ENCODE data around the gene SLC1A1.
"Not testable (repeated sequence)": the region's sequence is repeated elsewhere in the genome, so short reads cannot be mapped to it uniquely, and the experiment has no call there.

SLC1A1 gene

DNA sequence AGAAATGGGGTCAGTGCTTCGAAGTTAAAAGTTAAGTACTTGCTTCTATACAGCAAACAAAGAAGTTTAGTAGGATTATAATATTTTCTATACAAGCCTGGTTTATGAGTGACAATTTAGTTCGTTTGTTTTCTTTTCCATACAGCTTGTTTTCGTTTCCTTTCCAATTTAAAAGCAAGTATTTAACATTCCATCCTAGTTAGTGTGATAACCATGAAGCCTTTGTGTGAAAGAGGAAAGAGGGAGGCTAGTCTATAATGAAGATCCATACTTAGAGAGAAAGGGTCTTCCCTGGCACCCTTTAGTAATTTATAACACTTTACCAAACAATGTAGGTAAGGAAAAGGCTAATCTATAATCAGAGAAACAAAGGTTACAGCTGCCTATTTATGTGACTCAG, 51.0 kb downstream of the SLC1A1 start:
- DNase-seq (ENCODE audit: low read depth in 3 of 3, low spot score in 1 of 3): no peak

DNA sequence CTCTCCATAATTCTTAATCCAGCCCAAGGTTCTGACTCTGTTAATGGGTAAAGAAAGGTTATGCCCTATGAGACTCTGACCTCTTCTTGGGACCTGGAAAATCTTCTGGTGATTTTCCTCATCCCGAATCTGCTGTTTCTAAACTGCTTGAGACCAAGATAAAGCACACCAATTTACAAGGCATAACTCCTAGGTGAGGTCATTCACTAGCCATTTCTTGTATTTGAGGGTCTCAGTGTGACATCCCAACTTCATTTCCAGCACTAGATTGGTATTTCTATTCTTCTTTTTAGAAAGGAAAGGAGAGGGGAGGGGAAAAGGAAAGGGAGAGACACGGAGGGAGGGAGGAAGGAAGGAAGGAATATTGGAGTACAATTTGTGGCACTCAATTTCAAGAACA, 51.6 kb downstream of the SLC1A1 start:
- DNase-seq (ENCODE audit: low read depth in 3 of 3, low spot score in 1 of 3): no peak

DNA sequence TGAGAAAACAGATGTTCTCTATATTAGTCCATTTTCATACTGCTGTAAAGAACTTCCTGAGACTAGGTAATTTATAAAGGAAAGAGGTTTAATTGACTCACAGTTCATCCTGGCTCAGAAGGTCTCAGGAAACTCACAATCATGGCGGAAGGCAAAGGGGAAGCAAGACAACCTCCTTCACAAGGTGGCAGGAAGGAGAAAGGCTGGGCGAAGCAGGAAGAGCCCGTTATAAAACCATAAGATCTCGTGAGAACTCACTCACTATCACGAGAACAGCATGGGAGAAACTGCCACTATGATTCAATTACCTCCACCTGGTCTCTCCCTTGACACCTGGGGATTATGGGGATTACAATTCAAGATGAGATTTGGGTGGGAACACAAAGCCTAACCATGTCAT, 54.4 kb downstream of the SLC1A1 start:
- not testable (repeated sequence) for DNase-seq (ENCODE audit: low read depth in 3 of 3, low spot score in 1 of 3)

DNA sequence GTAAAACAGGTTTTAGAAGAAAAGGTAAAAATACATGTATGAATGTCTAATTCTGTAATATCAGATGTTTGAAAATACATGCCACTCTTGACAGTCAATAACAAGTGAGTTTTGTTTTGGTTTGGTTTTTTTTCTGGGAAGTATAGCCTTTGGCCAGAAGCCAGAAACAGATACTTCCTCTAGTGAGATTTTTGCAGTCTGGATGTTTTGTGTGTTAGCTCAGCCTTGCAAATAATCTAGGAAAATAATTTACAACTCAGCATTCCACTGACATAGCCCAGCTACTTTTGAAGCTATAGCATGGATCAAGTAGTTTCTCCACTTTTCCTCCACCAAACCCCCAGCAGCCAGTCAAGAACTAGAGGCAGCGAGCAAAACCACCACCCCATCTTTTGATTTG, 56.7 kb downstream of the SLC1A1 start:
- no peak for DNase-seq (ENCODE audit: low read depth in 3 of 3, low spot score in 1 of 3)

DNA sequence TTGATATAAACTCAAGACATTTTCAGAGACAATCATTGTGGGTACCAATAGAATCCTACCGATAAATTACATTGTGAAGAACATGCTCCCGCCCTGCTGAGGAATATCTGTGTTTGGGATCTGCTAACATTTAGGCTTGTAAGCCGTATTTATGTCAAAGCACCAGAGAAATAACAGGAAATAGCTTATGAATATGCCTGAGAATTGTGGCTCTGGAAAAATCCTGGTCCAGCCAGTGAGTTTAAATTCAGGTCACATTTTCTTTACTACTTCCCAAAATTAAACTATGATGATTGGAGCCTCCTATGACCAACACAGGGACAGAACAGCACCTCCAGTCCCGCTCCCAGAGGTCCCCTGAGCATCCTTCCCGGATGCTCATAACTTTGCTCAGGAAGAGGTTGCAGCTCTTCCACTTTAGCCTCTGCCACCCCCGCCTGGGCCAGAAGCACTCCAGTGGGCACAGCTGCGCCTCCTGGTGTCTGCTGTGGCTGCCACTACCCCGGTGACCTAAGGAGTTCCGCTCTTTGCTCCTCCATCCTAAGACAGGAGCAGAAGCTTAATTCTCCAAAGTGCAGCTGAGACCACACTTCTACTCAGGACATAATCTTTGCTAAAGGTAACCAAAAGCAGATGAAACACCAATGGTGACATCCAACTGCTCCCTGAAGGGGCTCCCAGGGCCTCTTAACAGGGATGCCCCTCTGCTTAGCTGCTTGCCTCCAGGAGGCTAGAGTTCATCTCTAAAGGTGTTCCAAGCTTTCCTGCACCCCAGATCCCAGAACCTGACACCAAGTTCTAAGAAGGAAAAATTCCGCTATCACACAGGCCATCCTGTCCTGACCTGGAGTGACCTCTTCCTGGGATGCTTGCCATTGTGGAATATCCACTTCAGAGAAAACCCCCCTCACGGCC, 58.8 kb downstream of the SLC1A1 start:
- peak in 1 of 3 donors; percentile 2 for DNase-seq (ENCODE audit: low read depth in 3 of 3, low spot score in 1 of 3)

DNA sequence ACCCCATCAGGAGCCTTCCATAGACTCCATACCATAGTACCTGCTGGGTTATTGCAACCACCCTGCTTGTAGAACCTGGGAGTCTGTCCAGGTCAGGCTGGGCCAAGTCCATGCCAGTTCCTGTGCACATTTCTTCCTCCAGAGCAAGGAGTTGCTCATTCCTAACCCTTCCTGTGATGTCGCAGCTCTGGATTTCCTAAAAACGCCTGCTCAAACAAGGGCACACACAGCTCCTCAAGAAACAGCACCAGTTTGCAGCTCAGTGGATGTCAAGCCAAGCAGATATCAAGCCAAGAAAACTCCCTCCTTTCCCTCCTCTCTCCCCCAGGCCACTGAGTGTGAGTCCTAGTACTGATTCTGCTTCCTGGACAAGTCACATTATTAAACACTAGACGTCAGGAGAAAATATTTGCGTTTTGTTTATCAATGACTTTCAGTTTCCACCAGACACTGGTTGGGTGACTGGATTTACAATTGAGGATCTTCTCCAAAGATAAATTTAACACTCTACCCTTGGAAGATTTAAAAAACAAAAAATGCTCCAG, 59.6 kb downstream of the SLC1A1 start:
- no peak for DNase-seq (ENCODE audit: low read depth in 3 of 3, low spot score in 1 of 3)

DNA sequence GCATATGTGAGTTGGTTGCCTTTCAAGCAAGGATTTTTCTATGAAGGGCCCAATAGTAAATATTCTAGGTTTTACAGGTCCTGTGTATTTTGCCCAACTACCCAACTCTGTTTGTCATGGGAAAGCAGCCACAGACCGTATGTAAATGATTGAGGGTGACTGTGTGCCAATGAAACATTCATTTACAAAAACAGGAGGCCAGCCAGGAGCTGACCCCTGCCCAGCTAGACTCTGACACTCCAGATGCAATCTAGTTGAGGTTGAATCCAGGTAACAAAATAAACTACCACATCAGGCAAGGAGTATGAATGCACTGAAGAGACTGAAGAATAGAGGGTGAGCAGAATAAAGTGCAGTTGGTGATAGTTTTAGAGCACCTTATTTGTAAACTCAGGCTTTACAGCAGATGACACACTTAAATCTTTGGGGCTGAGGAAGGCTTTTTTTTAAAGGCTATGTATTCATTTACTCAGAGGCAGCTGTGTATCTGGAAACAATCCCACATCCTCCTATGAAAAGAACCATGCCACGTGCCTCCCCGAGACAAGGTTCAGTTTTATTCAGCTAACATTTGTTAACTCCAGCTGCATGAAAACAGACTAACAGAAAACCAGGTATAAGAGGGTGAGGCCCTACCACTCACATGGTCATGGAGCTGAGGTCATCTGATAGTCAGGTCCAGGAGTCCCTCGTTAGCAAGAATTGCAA, 60.7 kb downstream of the SLC1A1 start:
- no peak for DNase-seq (ENCODE audit: low read depth in 3 of 3, low spot score in 1 of 3)

DNA sequence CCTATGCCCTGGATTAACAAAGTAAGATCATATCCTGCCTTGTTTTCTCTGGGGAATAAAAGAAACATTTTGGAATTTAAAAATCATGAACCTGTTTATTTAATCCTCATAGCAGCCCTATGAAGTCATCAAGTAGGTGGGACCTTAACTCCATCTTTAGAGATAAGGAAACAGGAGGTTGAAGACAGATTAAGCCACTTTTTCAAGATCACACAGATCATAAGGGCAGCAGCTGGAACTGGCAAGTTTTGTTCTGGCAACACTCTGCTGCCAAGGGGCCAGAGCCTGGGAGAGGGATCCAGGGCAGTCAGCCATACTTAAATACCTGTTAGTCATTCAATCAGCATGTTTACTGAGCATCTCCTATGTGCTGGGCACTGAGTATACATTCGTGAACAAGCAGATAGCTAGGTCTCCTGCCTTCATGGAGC, 63.7 kb downstream of the SLC1A1 start:
- DNase-seq (ENCODE audit: low read depth in 3 of 3, low spot score in 1 of 3): no peak

DNA sequence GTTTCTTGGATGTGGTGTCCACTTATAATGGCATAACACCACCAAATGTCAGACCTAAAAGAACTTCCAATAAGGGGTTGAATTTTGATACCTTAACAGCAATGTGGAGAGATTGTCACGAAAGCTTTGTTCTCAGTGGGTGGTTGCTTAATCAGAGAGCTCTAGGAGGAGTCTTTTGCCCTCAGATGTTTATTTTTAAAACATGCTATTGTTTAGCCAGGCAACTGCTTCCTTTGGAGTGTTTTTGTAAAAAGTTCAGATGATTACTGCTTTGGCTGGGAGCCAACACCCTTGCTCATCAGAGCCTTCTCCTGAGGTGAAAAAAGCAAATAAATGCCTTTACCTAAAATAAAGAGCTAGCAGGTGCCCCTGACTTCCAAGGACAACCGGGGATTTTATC, 65.0 kb downstream of the SLC1A1 start:
- peak in 1 of 3 donors; percentile 1 for DNase-seq (ENCODE audit: low read depth in 3 of 3, low spot score in 1 of 3)

DNA sequence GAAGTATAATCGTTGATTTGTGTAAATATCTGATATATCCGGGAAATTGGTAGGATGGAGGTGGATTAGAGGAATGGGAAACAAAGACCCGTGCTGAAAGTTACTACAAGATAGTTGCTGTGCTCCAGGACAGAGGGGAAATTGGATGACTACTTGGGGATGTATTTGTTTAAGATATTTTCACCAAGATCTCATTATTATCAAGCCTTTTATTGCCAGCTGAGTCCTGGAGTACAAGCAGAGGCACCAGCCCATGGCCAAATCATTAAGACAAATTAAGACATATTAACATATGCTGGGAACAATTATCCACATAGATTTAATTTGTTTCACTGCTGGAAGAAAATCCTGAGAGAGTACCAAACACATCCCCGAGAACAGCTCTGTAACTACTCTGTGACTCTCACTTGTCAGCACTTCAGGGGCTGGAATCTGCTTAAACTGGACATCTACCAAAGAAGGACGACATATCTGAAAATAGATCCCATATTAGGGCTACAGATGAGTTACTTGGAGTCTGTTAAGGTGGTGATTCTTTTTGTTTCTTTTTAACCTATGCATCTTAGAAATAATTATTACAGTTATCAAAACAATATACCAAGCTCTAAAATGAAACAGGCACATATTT, 68.2 kb downstream of the SLC1A1 start:
- no peak for DNase-seq (ENCODE audit: low read depth in 3 of 3, low spot score in 1 of 3)

DNA sequence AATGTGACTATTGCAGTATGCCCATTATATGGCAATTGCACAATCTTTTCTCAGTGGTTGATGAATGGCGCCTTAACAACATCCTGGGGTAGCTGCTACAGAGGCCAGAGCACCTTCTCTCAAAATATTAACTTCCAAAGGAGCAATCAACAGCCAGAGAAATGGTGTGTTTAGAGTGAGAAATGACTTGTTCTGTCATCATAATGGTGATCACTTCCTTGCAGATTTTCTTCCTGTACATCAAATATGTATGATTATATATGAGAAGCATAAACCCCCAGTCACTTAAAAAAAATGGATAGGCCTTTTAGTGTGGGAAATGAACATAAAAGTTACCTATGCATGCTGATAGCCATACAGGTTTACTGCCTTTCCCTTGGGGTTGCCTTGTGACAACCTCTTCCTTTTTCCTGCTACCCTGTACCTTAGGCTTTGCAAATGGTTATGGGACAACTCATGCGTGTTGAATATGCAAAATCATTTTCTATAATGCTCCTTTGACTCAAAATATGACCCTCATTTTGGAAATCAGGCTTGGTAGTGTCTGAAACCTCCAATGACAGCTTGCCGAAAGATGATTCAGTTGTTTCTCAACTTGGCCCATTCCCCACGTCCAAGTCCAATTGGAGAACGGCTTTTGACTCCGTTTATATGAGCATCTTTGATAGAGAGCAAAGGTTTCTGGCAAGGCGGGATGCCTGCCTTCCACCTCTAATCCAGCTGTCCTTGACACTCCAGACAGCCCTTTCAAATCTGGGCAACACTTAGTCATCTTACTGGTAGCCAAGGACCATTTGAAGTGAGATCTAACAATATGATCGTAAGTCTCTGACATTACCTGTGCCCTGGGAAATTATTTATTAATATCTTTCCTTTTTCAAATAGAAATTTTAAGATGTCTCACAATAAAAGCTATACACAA, 69.3 kb downstream of the SLC1A1 start:
- DNase-seq (ENCODE audit: low read depth in 3 of 3, low spot score in 1 of 3): no peak

DNA sequence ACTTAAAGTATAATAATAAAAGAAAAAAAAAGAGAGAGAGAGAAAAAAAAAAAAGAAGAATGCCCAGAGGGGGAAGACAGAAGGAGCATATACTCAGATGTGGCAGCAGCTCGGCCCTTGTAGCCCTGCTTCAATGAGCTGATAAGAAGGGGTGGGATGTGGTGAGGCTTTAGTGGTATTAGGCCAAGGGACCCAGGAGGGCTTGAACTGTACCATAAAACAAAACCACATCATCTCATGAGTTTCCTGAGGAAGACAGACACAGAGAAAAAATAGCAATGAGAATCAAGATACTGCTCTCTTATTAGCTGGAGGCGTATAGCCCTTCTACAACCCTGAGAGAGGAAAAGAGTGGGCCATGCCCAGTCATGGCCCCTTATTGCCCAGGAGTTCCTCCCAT, 72.8 kb downstream of the SLC1A1 start:
- no peak for DNase-seq (ENCODE audit: low read depth in 3 of 3, low spot score in 1 of 3)

DNA sequence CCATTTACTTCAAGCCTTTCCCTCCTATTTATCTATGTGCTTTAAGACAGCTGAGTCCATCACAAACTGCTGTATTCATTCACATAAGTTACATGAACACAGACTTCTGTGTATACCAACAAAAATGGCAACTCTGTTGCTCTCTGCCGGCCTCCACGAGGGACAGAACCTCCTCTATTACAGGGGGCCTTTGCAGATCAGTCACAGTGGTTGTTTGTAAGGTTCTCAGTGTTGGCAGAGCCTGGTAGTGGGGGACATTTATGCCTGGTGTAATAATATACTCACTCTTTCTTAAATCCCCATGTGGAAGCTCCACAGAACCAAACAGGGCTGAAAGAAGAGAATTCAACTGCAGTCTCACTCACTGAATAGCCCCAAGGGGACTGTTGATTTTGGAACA, 76.5 kb downstream of the SLC1A1 start:
- no peak for DNase-seq (ENCODE audit: low read depth in 3 of 3, low spot score in 1 of 3)

DNA sequence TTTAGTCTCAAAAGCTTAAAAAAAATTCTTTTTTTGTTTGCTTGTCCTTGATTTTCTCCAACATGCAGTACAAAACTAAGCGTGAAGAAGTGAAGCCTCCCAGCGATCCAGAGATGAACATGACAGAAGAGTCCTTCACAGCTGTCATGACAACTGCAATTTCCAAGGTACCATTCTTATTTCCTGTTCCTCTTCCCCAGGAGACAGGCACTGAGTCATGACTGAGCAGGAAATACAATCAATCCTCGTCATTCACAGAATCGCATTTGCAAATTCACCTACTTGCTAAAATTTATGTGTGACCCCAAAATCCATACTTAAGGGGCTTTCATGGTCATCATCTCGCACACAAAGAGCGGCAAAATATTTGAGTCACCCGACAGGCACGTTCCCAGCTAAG, 77.3 kb downstream of the SLC1A1 start:
- DNase-seq (ENCODE audit: low read depth in 3 of 3, low spot score in 1 of 3): no peak

DNA sequence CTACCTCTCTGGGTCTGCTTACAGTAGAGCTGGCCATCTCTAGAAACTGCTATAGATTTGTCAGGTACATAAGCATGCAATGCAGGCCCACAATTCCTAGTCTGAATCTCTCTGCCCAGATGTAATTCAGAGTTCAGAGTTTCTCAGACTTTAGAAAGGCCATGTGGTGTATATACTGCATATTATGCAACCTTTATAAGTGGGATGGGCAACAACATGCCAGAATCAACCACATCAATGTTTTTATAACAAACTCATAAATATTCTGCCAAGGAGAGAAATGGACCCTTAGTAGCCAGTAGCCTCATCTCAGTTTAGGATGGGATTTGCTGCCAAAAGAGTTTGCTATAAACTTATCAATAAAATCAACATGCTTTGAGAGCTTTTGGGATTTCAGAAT, 78.8 kb downstream of the SLC1A1 start:
- DNase-seq (ENCODE audit: low read depth in 3 of 3, low spot score in 1 of 3): no peak

DNA sequence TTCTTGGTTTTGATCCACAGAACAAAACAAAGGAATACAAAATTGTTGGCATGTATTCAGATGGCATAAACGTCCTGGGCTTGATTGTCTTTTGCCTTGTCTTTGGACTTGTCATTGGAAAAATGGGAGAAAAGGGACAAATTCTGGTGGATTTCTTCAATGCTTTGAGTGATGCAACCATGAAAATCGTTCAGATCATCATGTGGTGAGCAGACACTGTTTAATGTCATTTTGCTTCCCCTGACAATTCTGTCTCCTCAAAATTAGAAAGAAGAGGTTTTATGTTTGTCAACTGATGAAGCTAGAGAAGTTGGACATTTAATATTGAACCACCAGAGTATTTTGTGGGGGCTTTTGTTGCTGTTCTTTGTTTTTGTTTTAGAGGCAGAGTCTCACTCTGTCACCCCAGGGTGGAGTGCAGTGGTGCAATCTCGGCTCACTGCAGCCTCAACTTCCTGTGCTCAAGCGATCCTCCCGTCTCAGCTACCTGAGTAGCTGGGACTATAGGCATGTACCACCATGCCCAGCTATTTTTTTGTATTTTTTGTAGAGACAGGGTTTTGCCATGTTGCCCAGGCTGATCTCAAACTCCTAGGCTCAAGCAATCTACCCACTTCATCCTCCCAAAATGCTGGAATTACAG, 82.0 kb downstream of the SLC1A1 start:
- no peak for DNase-seq (ENCODE audit: low read depth in 3 of 3, low spot score in 1 of 3)

DNA sequence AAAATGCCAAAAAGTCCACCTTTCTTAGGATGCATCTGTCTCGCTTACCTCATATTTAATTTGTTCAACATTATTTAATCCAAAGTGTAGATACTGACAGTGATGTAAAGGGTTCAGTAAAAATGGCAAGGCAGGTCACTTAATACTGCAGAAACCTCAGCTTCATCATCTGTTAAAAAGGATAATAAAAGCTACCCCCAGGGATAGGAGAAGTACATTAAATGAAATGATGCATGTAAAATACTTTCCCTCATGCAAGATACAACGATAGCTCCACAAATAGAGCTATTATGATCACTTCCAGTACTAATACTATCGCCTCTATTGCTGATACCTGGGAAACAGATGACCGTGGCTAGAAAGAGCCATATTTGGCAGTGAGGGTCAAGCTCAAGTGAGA, 82.9 kb downstream of the SLC1A1 start:
- no peak for DNase-seq (ENCODE audit: low read depth in 3 of 3, low spot score in 1 of 3)

DNA sequence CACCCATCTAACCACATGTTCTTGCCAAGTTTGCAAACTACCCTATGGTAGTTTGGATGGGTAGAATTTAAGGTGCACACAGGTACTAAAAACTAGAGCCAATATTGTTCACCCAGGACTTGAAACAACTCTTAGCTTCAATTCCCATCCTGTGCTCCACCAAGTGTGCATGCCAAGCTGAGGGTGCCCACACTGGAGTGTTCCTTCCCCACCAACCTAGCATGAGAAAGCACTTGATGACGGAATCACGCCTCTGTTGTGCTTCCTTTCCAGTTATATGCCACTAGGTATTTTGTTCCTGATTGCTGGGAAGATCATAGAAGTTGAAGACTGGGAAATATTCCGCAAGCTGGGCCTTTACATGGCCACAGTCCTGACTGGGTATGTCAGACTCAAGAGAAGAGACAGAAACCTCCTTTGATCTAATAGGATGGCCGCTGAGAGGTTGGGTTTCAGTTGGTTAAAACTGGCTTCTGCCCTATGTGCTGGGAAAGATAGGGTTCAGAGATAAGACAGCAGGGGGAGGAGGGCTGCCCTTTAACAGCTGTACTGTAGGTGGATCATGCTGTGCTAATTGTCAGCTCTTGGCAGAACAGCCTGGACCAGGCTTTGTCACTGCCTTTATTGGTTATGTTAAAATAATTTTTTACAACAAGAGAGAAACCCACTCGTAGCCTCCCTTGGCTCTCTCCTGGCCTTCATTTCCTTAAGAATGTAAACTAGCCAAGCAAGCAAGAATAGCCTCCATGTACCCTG, 83.5 kb downstream of the SLC1A1 start:
- DNase-seq (ENCODE audit: low read depth in 3 of 3, low spot score in 1 of 3): no peak

DNA sequence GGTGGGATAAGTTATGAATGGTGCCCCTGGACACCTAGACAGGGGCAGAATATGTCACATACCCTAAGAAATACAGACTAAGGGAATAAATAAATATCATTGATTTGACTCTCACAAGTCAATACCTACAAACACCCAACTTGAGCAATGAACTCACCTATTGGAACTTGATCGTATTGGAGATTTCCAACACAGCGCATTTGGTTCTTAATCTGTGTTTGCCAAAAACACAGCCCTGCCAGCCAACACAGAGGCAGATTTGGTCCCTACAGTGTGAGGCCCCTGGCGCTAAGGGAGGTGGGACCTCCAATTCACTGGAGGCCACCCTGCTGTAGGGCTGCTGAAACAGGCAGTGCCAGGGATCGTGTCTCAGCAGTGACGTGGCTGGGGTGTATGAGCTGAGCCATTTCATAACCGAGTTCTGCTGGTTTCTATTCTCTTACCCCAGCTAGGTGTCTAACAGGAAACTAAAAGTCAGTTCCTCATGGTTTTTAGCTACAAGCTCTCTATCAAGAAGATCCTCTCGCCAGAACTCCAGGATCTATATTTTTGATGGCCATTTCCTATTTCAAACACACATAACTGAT, 84.5 kb downstream of the SLC1A1 start:
- no peak for DNase-seq (ENCODE audit: low read depth in 3 of 3, low spot score in 1 of 3)

Data from stimulated activated CD4-positive, alpha-beta T cell treated with anti-CD3 and anti-CD28 coated beads, TNF-alpha, amount 100 ng/mL, for 1 hour (primary cell).